Activated naive CD4-positive, alpha-beta T cell treated with anti-CD3 and anti-CD28 coated beads for 36 hours (primary cell): ENCODE results near the gene SNPH. TPM values are rescaled to one million over a fixed set of nuclear protein-coding genes. Genes with fewer than 3 reads are reported as not detected.
"Not testable (repeated sequence)": the region's sequence is repeated elsewhere in the genome, so short reads cannot be mapped to it uniquely, and the experiment has no call there.

ENCODE experiments used
- CTCF ChIA-PET: fragments of 350-600 bp; sonication (Branson Sonifier 250); formaldehyde crosslinking; loops from one replicate; lab custom pipeline; 2021; ENCODE audit warnings: antibody characterized with exemption; lab: Charles Lee
- DNase-seq: peaks from one replicate; pipeline ENCODE4 v3.0.0-alpha.2; 2020
- H3K27ac Mint-ChIP-seq: one replicate; pipeline ENCODE4 v1.8.0; 2021; ENCODE audit warnings: mild to moderate bottlenecking, mixed read lengths
- H3K27me3 Mint-ChIP-seq: one replicate; pipeline ENCODE4 v1.8.0; 2021; ENCODE audit warnings: low read depth, mixed read lengths
- H3K36me3 Mint-ChIP-seq: one replicate; pipeline ENCODE4 v1.8.0; 2021; ENCODE audit warnings: low read depth, mixed read lengths
- H3K4me1 Mint-ChIP-seq: one replicate; pipeline ENCODE4 v1.8.0; 2021; ENCODE audit warnings: low read depth, mixed read lengths
- H3K4me3 Mint-ChIP-seq: one replicate; pipeline ENCODE4 v1.8.0; 2021; ENCODE audit warnings: mild to moderate bottlenecking, moderate library complexity, mixed read lengths
- H3K9me3 Mint-ChIP-seq: one replicate; pipeline ENCODE4 v1.8.0; 2021; ENCODE audit warnings: mixed read lengths
- intact Hi-C: fragments of 100-400 bp; cut with micrococcal nuclease; formaldehyde crosslinking; loops from one replicate; pipeline ENCODE4 v1.15.1; 2023
- total RNA-seq, 2 experiments: library from RNA; stranded (reverse); gene quantifications; one replicate each; pipeline ENCODE4 v1.2.3, GENCODE V29; 2021

SNPH gene
- total RNA-seq, 2 experiments from 2014 or later: 6.7 to 7.3 TPM

- intact Hi-C loops: no loop called here
- Mint-ChIP-seq H3K4me3 (no peak overlapping the region), H3K4me1 (peaks cover 27% of the 10 kb centered on the region), H3K9me3 (no peaks in the 10 kb centered on the region), H3K27ac (no peak overlapping the region), H3K36me3 (no peaks in the 10 kb centered on the region), H3K27me3 (no peaks in the 10 kb centered on the region)
- DNase-seq: no peak
- CTCF ChIA-PET: no interaction called here
Measured at GRCh38 chr20:1341561-1342265, 75.6 kb downstream of the SNPH start.

DNA sequence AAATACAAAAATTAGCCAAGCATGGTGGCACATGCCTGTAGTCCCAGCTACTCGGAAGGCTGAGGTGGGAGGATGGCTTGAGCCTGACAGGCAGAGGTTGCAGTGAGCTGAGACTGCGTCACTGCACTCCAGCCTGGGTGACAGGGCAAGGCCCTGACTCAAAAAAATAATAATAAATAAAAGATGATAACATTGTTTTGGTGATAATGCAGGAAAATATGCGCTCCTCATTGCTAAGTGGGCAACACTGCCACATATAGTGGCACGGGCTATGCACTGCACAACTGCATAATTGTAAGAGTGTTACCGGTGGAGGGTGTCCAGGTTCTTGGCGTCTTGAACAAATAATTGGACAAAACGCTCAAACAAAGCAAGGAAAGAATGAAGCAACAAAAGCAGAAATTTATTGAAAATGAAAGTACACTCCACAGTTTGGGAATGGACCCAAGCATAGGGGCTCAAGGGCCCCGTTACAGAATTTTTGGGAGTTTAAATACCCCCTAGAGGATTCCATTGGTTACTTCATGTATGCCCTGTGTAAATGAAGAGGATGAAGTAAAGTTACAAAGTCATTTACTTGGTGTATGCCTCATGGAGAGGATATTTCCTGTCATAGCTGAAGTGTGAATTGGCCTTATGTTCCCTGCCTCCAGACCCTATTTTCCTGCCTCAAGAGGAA, 77.5 kb downstream of the SNPH start:
- CTCF ChIA-PET: interaction anchor here (0.7 kb wide), 1 partner anchor 13 kb away, joined by 3 read pairs; no protein-coding TSS in a partner anchor
- H3K4me3 Mint-ChIP-seq, H3K27me3 Mint-ChIP-seq, H3K27ac Mint-ChIP-seq, intact Hi-C loops, DNase-seq, H3K36me3 Mint-ChIP-seq: not testable (repeated sequence)
- H3K4me1 Mint-ChIP-seq: peaks cover 26% of the 10 kb centered on the region
- peaks cover 12% of the 10 kb centered on the region for H3K9me3 Mint-ChIP-seq

DNA sequence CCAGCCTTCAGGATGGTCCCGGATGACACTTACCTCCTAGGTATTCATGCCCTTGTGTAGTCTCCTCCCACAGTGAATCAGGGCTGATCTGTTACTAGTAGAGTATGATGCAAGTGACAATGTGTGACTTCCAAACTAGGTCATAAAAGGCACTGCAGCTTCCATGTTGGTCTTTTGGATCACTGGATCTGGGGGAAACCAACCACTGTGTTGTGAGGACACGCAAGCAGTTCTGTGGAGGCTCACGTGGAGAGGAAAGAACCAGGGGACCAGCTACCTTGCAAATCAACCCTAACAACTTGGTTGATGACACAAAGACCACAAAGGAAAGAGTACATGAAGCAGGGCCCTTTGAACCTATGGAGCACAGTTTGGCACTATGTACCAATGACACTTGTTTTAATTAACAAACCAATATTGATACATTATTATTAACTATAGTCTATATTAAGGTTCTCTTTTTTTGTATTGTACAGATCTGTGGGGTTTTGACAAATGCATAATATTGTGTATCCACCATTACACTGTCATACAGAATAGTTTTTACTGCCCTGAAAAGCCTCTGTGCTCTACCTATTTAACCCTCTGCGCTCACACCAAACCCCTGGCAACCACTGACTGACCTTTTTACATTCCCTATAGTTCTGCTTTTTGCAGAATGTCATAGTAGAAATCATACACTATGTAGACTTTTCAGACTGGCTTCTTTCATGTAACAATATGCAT, 79.1 kb downstream of the SNPH start:
- Mint-ChIP-seq H3K9me3 (peaks cover 15% of the 10 kb centered on the region), H3K27me3 (no peaks in the 10 kb centered on the region), H3K36me3 (peaks cover 11% of the 10 kb centered on the region), H3K27ac (no peak overlapping the region), H3K4me1 (peaks cover 26% of the 10 kb centered on the region), H3K4me3 (no peak overlapping the region)
- no peak for DNase-seq
- intact Hi-C loops: loop anchor here (1.0 kb wide), 1 partner anchor 9 kb away; no protein-coding TSS in a partner anchor
- CTCF ChIA-PET: interaction anchor here (0.7 kb wide), 2 partner anchors 9 to 13 kb away, joined by 3 read pairs; no protein-coding TSS in a partner anchor

DNA sequence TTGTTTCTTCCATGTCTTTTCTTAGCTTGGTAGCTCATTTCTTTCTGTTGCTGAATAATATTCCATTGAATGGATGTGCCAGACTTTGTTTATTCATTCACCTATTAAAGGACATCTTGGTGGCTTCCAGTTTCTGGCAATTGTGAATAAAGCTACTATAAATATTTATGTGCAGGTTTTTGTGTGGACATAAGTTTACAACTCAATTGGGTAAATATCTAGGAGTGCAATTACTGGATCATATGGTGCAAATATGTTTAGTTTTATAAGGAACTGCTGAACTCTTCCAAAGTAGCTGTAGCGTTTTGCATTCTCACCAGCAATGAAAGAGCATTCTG, 79.6 kb downstream of the SNPH start:
- Mint-ChIP-seq H3K27me3 (no peaks in the 10 kb centered on the region), H3K4me1 (peaks cover 29% of the 10 kb centered on the region), H3K4me3 (no peak overlapping the region), H3K27ac (no peak overlapping the region), H3K9me3 (peaks cover 15% of the 10 kb centered on the region), H3K36me3 (peaks cover 16% of the 10 kb centered on the region)
- intact Hi-C loops: loop anchor here (1.0 kb wide), 1 partner anchor 9 kb away; no protein-coding TSS in a partner anchor
- CTCF ChIA-PET: no interaction called here
- DNase-seq: no peak

GRCh38 chr20:1346315-1346969, 80.3 kb downstream of the SNPH start:
- H3K4me3 Mint-ChIP-seq: no peak overlapping the region
- peaks cover 23% of the 10 kb centered on the region for H3K36me3 Mint-ChIP-seq
- H3K27me3 Mint-ChIP-seq: no peaks in the 10 kb centered on the region
- DNase-seq: no peak
- no peak overlapping the region for H3K27ac Mint-ChIP-seq
- H3K9me3 Mint-ChIP-seq: peaks cover 15% of the 10 kb centered on the region
- CTCF ChIA-PET: no interaction called here
- H3K4me1 Mint-ChIP-seq: peaks cover 33% of the 10 kb centered on the region
- intact Hi-C loops: no loop called here

GRCh38 chr20:1353956-1354355, 87.9 kb downstream of the SNPH start:
- peaks cover 56% of the 10 kb centered on the region for H3K36me3 Mint-ChIP-seq
- no peak overlapping the region for H3K4me3 Mint-ChIP-seq
- no peak for DNase-seq
- H3K9me3 Mint-ChIP-seq: no peaks in the 10 kb centered on the region
- CTCF ChIA-PET: no interaction called here
- peaks cover 31% of the 10 kb centered on the region for H3K4me1 Mint-ChIP-seq
- no peaks in the 10 kb centered on the region for H3K27me3 Mint-ChIP-seq
- H3K27ac Mint-ChIP-seq: no peak overlapping the region
- intact Hi-C loops: loop anchor here (1.0 kb wide), 1 partner anchor 9 kb away; no protein-coding TSS in a partner anchor

GRCh38 chr20:1357921-1358671, 92.0 kb downstream of the SNPH start:
- H3K4me3 Mint-ChIP-seq: peak overlapping the region; percentile 31
- peaks cover 58% of the 10 kb centered on the region for H3K36me3 Mint-ChIP-seq
- peak; percentile 60 for DNase-seq
- no peaks in the 10 kb centered on the region for H3K27me3 Mint-ChIP-seq
- peak overlapping the region; percentile 77 for H3K27ac Mint-ChIP-seq
- H3K4me1 Mint-ChIP-seq: peaks cover 54% of the 10 kb centered on the region
- H3K9me3 Mint-ChIP-seq: no peaks in the 10 kb centered on the region
- intact Hi-C loops: loop anchor here (1.0 to 2.0 kb wide), 4 partner anchors 19 to 33 kb away; no protein-coding TSS in a partner anchor
- CTCF ChIA-PET: interaction anchor here (0.6 to 1.2 kb wide), 5 partner anchors 31 to 274 kb away, joined by 3 to 4 read pairs (median 3); no protein-coding TSS in a partner anchor

Other genes starting within 250 kb of the SNPH start
- 100 to 1,000 TPM; 138 to 143 TPM for gene PSMF1, start 147.7 kb upstream of the SNPH start, total RNA-seq
- gene TMEM74B, start 81.3 kb upstream of the SNPH start, total RNA-seq: under 1 TPM in 1 of 2 experiments, not detected in 1; 0.17 TPM
- not detected for gene C20orf202, start 62.8 kb upstream of the SNPH start, total RNA-seq
- not detected for gene RAD21L1, start 40.2 kb upstream of the SNPH start, total RNA-seq
- gene SDCBP2, start 62.8 kb downstream of the SNPH start, total RNA-seq: 1 to 10 TPM; 5.5 to 5.8 TPM
- gene FKBP1A, start 126.8 kb downstream of the SNPH start, total RNA-seq: 100 to 1,000 TPM; 232 to 237 TPM
- gene NSFL1C, start 200.6 kb downstream of the SNPH start, total RNA-seq: 10 to 100 TPM; 80.4 to 84.1 TPM
- not detected for gene SIRPB2, start 225.1 kb downstream of the SNPH start, total RNA-seq